HEK293 (cell line): Measurements from ENCODE around the gene PSMF1.
"Not testable (repeated sequence)": the region's sequence is repeated elsewhere in the genome, so short reads cannot be mapped to it uniquely, and the experiment has no call there.

Source experiments
- CTCF ChIA-PET: fragments of 350-600 bp; formaldehyde crosslinking; extraction: SDS; loops from one replicate; lab custom pipeline; 2021; ENCODE audit warnings: antibody characterized with exemption; lab: Yijun Ruan, JAX
- POLR2A ChIA-PET: fragments of 300-600 bp; formaldehyde crosslinking; extraction: SDS; loops from one replicate; lab custom pipeline; 2020; ENCODE audit warnings: antibody characterized with exemption, inconsistent platforms; lab: Yijun Ruan, JAX
- H3K27ac ChIP-seq: fragments of 200-500 bp; sonication (Bioruptor generic); 2 replicates; pipeline ENCODE4 v1.5.1; 2014; ENCODE audit warnings: low read depth, low read length, control low read depth, inconsistent platforms; ENCODE audit errors: extremely low read depth
- H3K36me3 ChIP-seq, 2 experiments: fragments of 200-500 bp in 1 of 2; sonication (Bioruptor generic) in 1 of 2; 1 replicate in 1 of 2; 2 replicates in 1 of 2; pipeline ENCODE4 v1.5.1; 2014 to 2017; ENCODE audit warnings: inconsistent platforms in 2 of 2, low read length in 2 of 2; ENCODE audit not compliant: control insufficient read depth in 2 of 2, insufficient read depth in 1 of 2
- H3K4me1 ChIP-seq: fragments of 200-500 bp; sonication (Bioruptor generic); 2 replicates; pipeline ENCODE4 v1.5.1; 2014; ENCODE audit warnings: mild to moderate bottlenecking, low read length, inconsistent platforms; ENCODE audit not compliant: control insufficient read depth, insufficient read depth
- H3K4me3 ChIP-seq: 2 replicates; pipeline ENCODE4 v1.5.1; 2011; ENCODE audit warnings: low read depth, mild to moderate bottlenecking, control low read depth, low read length, moderate library complexity
- H3K9me3 ChIP-seq: fragments of 200-500 bp; sonication (Bioruptor generic); 2 replicates; pipeline ENCODE4 v1.5.1; 2014; ENCODE audit warnings: low read depth, low read length, inconsistent platforms; ENCODE audit not compliant: control insufficient read depth, insufficient read depth
- BCL6B ChIP-seq: fragments of 450-650 bp; formaldehyde crosslinking; IDR thresholded peaks from 2 replicates; pipeline ENCODE4 v1.5.1; 2017; ENCODE audit warnings: missing biosample characterization, missing genetic modification characterization
- ZFHX2 ChIP-seq: fragments of 450-650 bp; formaldehyde crosslinking; conservative IDR thresholded peaks from 2 replicates; pipeline ENCODE4 v1.5.1; 2016; ENCODE audit warnings: missing biosample characterization, missing genetic modification characterization
- ZFP41 ChIP-seq: fragments of 450-650 bp; formaldehyde crosslinking; IDR thresholded peaks from 2 replicates; pipeline ENCODE4 v1.5.1; 2016; ENCODE audit warnings: missing biosample characterization, missing genetic modification characterization, borderline replicate concordance
- ZNF239 ChIP-seq: fragments of 450-650 bp; formaldehyde crosslinking; IDR thresholded peaks from 2 replicates; pipeline ENCODE4 v1.5.1; 2016; ENCODE audit warnings: missing biosample characterization, missing genetic modification characterization
- ZNF280C ChIP-seq: fragments of 450-650 bp; formaldehyde crosslinking; IDR thresholded peaks from 2 replicates; pipeline ENCODE4 v1.5.1; 2016; ENCODE audit warnings: missing biosample characterization, missing genetic modification characterization
- ZNF513 ChIP-seq: fragments of 450-650 bp; IDR thresholded peaks from 2 replicates; pipeline ENCODE4 v1.5.1; 2018; ENCODE audit warnings: missing biosample characterization, missing genetic modification characterization
- ZNF654 ChIP-seq: fragments of 450-650 bp; formaldehyde crosslinking; IDR thresholded peaks from 2 replicates; pipeline ENCODE4 v1.5.1; 2016; ENCODE audit warnings: low read depth, missing biosample characterization, missing genetic modification characterization
- ZNF658 ChIP-seq: fragments of 450-650 bp; formaldehyde crosslinking; IDR thresholded peaks from 2 replicates; pipeline ENCODE4; 2016; ENCODE audit warnings: missing biosample characterization, missing genetic modification characterization
- TF ChIP-seq, protein P1 (sequence below): fragments of 450-650 bp; formaldehyde crosslinking; IDR thresholded peaks from 2 replicates; pipeline ENCODE4 v1.5.1; 2016; ENCODE audit warnings: missing biosample characterization, missing genetic modification characterization
- TF ChIP-seq, protein P2 (sequence below): IDR thresholded peaks from 2 replicates; pipeline ENCODE4 v1.6.1; 2011; ENCODE audit warnings: mild to moderate bottlenecking, low read depth, low read length, borderline replicate concordance
- TF ChIP-seq, protein P3 (sequence below): fragments of 450-650 bp; formaldehyde crosslinking; IDR thresholded peaks from 2 replicates; pipeline ENCODE4 v1.5.1; 2016; ENCODE audit warnings: missing biosample characterization, missing genetic modification characterization
- TF ChIP-seq, protein P4 (sequence below): fragments of 450-650 bp; formaldehyde crosslinking; conservative IDR thresholded peaks from 2 replicates; pipeline ENCODE4 v1.5.1; 2016; ENCODE audit warnings: low read depth, missing biosample characterization, missing genetic modification characterization

PSMF1 gene

DNA sequence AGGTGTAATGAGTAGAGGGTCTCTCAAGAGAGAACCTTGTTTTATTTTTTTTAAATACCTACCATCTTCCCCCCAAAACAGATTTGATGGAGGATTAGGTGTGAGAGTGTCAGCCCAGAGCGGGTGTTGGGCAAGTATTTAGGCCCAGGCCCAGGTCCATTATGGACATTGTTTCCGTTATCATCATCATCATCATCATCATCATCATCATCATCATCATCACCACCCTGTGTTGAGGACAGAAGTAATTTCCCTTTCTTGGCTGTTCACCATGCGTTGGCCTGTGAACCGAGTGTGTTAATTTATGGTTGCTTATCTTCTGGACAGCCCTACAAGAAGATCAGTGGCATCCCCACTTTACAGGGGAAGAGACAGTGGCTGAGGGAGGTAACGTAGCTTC is 28.6 kb downstream of the PSMF1 start:
- Histone ChIP-seq H3K36me3 (peaks cover 19 to 41% of the 10 kb centered on the region in 2 experiments), H3K27ac (no peak overlapping the region)
- CTCF ChIA-PET: no interaction called here

GRCh38 chr20:1149812-1150211 is 31.4 kb downstream of the PSMF1 start:
- H3K36me3 ChIP-seq: peaks cover 10 to 61% of the 10 kb centered on the region in 2 experiments
- H3K27ac ChIP-seq, H3K4me3 ChIP-seq, H3K4me1 ChIP-seq, CTCF ChIA-PET, POLR2A ChIA-PET, H3K9me3 ChIP-seq: not testable (repeated sequence)

More for the DNA sequence above, 28.6 kb downstream of the PSMF1 start:
- H3K9me3 ChIP-seq: no peaks in the 10 kb centered on the region
- H3K4me3 ChIP-seq: no peak overlapping the region
- POLR2A ChIA-PET: interaction anchor here (1.2 kb wide), 1 partner anchor 38 kb away, joined by 4 read pairs; no protein-coding TSS in a partner anchor
- TF ChIP-seq ZNF658 (tag by site-specific recombination): no peak
- TF ChIP-seq ZNF654 (tag by site-specific recombination): no peak
- TF ChIP-seq, protein P1, sequence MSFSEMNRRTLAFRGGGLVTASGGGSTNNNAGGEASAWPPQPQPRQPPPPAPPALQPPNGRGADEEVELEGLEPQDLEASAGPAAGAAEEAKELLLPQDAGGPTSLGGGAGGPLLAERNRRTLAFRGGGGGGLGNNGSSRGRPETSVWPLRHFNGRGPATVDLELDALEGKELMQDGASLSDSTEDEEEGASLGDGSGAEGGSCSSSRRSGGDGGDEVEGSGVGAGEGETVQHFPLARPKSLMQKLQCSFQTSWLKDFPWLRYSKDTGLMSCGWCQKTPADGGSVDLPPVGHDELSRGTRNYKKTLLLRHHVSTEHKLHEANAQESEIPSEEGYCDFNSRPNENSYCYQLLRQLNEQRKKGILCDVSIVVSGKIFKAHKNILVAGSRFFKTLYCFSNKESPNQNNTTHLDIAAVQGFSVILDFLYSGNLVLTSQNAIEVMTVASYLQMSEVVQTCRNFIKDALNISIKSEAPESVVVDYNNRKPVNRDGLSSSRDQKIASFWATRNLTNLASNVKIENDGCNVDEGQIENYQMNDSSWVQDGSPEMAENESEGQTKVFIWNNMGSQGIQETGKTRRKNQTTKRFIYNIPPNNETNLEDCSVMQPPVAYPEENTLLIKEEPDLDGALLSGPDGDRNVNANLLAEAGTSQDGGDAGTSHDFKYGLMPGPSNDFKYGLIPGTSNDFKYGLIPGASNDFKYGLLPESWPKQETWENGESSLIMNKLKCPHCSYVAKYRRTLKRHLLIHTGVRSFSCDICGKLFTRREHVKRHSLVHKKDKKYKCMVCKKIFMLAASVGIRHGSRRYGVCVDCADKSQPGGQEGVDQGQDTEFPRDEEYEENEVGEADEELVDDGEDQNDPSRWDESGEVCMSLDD (tag by site-specific recombination): no peak
- TF ChIP-seq BCL6B: no peak
- TF ChIP-seq, protein P2, sequence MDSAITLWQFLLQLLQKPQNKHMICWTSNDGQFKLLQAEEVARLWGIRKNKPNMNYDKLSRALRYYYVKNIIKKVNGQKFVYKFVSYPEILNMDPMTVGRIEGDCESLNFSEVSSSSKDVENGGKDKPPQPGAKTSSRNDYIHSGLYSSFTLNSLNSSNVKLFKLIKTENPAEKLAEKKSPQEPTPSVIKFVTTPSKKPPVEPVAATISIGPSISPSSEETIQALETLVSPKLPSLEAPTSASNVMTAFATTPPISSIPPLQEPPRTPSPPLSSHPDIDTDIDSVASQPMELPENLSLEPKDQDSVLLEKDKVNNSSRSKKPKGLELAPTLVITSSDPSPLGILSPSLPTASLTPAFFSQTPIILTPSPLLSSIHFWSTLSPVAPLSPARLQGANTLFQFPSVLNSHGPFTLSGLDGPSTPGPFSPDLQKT: no peak
- TF ChIP-seq ZNF239 (tag by site-specific recombination): no peak
- TF ChIP-seq ZNF280C (tag by site-specific recombination): no peak
- peak; percentile 94 for TF ChIP-seq ZNF513 (tag by site-specific recombination)
- TF ChIP-seq ZFP41 (tag by site-specific recombination): no peak
- H3K4me1 ChIP-seq: no peaks in the 10 kb centered on the region

DNA sequence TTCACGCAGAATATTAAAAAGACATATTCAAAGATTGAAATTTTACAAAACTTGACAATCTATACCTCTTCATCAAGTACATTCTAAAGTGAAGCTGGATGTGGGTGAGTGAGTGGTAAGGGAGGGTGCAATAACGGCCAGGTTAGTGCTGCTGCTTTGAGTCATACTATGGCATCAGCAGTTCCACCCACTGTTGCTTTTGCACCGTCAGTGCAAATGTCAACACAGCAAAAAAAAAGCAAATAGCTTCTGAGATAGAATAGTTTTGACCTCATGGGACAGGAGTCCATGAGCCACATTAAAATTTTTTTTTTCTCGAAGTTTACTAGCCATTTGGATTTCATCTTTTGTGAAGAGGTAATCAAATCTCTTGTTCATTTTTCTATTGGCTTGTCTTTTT is 31.8 kb downstream of the PSMF1 start:
- ChIA-PET POLR2A (no interaction called here), CTCF (no interaction called here)
- Histone ChIP-seq H3K27ac (no peak overlapping the region), H3K4me1 (no peaks in the 10 kb centered on the region), H3K36me3 (peaks cover 8 to 64% of the 10 kb centered on the region in 2 experiments), H3K9me3 (no peaks in the 10 kb centered on the region), H3K4me3 (no peak overlapping the region)
- TF ChIP-seq, protein P3, sequence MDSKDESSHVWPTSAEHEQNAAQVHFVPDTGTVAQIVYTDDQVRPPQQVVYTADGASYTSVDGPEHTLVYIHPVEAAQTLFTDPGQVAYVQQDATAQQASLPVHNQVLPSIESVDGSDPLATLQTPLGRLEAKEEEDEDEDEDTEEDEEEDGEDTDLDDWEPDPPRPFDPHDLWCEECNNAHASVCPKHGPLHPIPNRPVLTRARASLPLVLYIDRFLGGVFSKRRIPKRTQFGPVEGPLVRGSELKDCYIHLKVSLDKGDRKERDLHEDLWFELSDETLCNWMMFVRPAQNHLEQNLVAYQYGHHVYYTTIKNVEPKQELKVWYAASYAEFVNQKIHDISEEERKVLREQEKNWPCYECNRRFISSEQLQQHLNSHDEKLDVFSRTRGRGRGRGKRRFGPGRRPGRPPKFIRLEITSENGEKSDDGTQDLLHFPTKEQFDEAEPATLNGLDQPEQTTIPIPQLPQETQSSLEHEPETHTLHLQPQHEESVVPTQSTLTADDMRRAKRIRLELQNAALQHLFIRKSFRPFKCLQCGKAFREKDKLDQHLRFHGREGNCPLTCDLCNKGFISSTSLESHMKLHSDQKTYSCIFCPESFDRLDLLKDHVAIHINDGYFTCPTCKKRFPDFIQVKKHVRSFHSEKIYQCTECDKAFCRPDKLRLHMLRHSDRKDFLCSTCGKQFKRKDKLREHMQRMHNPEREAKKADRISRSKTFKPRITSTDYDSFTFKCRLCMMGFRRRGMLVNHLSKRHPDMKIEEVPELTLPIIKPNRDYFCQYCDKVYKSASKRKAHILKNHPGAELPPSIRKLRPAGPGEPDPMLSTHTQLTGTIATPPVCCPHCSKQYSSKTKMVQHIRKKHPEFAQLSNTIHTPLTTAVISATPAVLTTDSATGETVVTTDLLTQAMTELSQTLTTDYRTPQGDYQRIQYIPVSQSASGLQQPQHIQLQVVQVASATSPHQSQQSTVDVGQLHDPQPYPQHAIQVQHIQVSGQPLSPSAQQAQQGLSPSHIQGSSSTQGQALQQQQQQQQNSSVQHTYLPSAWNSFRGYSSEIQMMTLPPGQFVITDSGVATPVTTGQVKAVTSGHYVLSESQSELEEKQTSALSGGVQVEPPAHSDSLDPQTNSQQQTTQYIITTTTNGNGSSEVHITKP (tag by site-specific recombination): no peak
- TF ChIP-seq, protein P4, sequence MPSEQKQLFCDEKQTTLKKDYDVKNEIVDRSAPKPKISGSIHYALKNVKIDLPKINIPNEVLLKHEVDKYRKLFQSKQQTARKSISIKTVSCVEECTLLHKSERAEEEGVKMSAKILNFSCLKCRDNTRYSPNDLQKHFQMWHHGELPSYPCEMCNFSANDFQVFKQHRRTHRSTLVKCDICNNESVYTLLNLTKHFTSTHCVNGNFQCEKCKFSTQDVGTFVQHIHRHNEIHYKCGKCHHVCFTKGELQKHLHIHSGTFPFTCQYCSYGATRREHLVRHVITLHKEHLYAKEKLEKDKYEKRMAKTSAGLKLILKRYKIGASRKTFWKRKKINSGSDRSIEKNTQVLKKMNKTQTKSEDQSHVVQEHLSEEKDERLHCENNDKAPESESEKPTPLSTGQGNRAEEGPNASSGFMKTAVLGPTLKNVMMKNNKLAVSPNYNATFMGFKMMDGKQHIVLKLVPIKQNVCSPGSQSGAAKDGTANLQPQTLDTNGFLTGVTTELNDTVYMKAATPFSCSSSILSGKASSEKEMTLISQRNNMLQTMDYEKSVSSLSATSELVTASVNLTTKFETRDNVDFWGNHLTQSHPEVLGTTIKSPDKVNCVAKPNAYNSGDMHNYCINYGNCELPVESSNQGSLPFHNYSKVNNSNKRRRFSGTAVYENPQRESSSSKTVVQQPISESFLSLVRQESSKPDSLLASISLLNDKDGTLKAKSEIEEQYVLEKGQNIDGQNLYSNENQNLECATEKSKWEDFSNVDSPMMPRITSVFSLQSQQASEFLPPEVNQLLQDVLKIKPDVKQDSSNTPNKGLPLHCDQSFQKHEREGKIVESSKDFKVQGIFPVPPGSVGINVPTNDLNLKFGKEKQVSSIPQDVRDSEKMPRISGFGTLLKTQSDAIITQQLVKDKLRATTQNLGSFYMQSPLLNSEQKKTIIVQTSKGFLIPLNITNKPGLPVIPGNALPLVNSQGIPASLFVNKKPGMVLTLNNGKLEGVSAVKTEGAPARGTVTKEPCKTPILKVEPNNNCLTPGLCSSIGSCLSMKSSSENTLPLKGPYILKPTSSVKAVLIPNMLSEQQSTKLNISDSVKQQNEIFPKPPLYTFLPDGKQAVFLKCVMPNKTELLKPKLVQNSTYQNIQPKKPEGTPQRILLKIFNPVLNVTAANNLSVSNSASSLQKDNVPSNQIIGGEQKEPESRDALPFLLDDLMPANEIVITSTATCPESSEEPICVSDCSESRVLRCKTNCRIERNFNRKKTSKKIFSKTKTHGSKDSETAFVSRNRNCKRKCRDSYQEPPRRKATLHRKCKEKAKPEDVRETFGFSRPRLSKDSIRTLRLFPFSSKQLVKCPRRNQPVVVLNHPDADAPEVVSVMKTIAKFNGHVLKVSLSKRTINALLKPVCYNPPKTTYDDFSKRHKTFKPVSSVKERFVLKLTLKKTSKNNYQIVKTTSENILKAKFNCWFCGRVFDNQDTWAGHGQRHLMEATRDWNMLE (tag by site-specific recombination): no peak
- TF ChIP-seq ZFHX2 (tag by site-specific recombination): peak; percentile 30
